ENCODE results near the gene SMPD3.

The SMPD3 gene

GRCh38 chr16:68367440-68367839 lies 80.9 kb downstream of the SMPD3 start:
- DNase-seq: no peak

- DNase-seq: no peak
Measured at GRCh38 chr16:68367030-68367429, 81.3 kb downstream of the SMPD3 start.

DNA sequence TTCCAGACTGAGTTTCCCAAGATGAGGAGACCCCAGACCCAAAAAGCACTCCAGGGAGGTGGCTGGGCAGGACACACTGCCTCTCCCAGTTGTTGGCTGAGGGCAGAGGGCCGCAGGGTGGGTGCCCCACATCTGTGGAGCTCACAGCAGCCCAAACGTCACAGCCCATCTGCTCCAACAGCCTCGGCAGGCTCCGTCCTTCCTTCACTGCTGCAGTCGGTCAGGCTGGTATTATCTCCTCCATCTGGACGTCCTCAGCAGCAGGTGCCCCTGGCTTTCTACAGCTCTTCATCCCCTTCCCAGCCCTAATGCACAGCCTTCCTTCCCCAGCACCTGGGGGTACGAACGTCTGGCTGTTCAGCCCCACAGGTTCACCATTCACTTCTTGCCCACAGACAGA lies 82.2 kb downstream of the SMPD3 start:
- DNase-seq: no peak

DNA sequence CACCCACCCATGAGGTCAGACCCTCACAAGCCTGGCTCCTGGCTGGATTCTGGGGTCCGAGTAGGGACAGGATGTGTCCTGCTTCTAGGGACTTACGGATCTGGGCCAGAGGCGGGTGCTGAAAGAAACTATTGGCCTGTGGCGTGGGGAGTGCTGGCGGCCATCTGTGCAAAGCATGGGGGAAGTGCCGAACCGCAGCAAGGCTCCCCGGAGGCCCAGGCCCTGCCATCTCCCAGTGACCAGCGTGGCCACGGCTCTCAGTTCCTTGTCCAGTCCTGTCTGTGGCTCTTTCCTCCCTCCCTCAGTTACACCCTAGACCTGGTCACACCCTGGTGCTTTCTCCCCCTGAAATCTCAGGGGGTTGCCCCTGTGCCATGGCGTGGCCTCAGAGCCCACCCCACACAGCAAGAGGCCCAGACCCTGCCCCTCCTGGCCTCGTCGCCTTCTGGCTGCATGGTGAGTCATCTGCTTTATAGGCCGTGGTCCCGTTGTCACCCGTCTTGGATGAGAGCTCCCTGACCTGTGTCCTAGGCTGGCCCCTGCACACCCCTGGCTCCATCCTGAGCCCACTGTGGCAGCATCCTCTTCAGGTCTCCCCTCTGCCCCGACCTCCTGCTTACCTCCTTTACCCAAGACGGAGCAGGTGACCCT lies 83.0 kb downstream of the SMPD3 start:
- no peak for DNase-seq

GRCh38 chr16:68364561-68364998 lies 83.7 kb downstream of the SMPD3 start:
- DNase-seq: no peak

DNA sequence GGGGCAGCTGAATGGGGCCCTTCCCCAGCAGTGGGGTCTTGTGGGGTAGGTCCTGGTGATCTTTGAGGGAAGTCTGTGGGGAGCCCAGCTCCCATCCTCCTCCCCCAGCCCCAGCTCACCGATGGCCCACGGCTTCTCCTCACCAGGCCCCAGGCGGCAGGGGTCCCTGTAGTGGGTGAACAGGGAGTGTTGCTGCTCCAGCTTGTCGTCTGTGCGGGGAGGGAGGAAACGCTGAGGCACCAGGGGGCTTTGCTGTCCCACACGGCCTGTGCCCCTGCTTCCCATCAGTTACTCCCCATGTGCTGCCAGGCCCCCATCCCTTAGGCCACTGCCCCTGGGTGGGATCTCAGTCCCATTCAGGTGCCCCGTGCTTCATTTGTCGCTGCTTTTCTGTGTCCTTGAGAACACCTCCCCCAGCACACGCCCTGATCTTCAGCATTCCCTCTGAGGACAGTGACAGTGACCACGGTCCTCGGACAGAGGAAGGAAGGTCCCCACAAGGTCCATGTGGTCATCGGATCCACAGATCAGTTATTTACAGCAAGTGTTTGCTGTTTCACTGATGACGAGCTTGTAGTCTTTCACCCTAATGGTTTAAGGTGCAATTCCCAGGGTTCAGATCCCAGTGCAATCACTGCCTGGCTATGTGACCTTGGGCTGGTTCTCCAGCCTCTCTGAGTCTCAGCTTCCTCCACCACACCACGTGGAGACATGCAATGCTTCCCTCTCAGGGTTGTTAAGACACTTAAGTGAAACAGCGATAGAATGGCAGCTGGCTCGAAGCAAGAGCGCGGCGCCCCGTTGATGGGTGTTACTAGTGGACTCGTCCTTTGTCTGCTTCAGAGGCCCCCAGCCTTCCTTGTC lies 84.4 kb downstream of the SMPD3 start:
- no peak for DNase-seq

- DNase-seq: no peak
Measured at GRCh38 chr16:68362947-68363657, 85.2 kb downstream of the SMPD3 start.

DNA sequence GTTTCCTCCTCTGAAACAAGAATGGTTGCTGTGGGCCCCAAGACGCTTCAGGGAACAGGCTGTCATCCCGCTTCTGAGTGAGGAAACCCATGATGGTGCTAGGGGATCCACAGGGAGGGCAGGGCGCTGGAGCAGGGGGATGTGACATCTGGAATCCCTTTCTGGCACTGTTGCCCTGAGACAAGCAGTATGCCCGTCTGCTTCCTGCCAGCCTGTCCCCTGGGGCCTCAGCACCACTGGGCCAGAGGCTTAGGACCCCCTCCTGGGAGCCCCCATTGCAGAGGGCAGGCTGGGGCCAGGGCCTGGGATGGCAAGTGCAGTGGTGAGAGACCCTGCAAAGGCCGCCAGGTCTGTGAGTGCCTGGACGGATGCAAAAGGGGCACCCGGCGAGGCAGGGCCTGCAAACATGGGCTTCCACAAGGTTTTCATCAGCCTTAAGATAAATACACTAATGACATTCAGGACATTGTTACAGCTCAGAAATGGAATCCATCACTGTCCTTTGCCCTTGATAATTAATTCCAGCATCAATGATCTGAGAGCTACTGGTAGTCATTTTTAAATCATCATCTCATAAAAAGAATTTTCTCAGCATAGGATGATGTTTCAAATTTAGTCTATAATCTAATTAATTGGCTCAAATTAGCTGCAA lies 85.9 kb downstream of the SMPD3 start:
- no peak for DNase-seq

GRCh38 chr16:68361485-68361884 lies 86.8 kb downstream of the SMPD3 start:
- DNase-seq: no peak

DNA sequence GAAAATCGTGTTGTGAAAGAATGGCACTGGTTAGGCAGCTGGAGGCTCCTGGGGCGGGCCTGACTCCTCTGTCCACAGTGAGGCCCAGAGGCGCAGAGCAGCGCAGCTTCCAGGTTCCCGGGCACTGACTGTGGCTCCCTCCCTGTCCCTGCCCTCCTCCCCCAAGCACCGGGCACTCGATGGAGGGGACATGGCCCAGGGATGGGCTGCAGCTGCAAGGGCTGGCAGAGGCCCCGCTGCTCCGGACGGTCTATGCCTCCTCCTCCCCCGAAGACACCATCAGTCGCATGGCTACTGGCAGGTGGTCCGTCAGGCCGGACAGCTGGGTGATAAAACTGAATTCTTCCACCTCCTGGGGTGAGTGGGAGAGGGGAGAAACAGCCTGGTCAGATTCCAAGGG lies 87.4 kb downstream of the SMPD3 start:
- DNase-seq: no peak

DNA sequence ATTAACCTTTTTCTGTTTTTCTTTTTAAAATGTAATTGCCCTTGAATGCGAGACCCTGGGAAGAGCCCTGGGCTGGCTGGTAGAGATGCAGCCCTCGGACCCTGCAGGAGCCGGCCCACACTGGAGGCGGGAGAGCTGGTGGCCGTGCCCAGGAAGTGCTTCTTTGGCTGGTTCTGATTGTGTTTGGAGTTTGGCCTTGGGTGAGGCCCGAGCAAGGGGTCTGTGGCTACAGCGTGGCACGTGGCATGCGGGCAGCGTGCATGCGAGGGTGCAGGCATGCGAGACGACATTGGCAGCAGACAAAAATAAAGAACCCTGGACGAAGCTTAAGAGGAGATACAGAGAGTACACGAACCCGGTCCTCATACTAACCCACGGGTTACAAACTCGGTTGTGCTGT lies 87.8 kb downstream of the SMPD3 start:
- DNase-seq: no peak

- DNase-seq: no peak
Measured at GRCh38 chr16:68359398-68360191, 88.7 kb downstream of the SMPD3 start.

GRCh38 chr16:68358951-68359350 lies 89.4 kb downstream of the SMPD3 start:
- DNase-seq: no peak

GRCh38 chr16:68357923-68358322 lies 90.4 kb downstream of the SMPD3 start:
- no peak for DNase-seq

DNA sequence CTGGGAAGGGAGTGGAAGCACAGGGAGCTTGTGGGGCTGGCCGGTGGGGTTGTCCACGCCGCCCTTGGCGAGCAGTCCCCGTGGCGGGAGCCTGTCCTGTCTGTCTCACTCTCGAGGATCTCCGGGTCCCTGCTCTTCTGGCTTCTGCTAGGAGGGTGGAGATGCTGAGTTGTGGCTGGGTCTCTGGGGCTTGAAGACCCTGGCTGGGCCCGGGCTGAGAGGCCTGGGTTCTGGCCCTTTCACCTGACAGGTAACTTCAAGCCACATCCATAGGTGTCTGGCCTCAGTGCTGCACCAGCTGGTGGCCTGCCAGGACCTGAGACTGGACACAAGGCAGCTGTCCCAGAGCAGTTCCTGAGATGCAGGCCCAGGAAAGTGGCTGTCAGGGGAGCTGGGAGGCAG lies 90.8 kb downstream of the SMPD3 start:
- DNase-seq: no peak

DNA sequence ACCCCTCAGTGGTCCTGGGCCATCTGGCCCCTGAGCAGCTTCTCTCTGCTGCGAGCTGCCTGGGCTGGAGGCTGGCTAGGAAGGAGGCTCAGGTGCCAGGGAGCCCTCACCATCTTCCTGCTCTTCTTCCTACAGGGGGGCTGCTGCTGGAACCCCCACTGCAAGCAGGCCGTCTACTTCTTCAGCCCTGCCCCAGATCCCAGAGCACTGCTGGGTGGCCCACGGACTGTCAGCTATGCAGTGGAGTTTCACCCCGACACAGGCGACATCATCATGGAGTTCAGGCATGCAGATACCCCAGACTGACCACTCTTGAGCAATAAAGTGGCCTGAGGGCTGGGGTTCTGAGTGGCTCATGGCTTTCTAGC lies 91.4 kb downstream of the SMPD3 start:
- DNase-seq: no peak

GRCh38 chr16:68356249-68356918 lies 91.9 kb downstream of the SMPD3 start:
- DNase-seq: no peak

GRCh38 chr16:68355447-68356248 lies 92.7 kb downstream of the SMPD3 start:
- no peak for DNase-seq

- DNase-seq: no peak
Measured at GRCh38 chr16:68354816-68355215, 93.5 kb downstream of the SMPD3 start.

DNA sequence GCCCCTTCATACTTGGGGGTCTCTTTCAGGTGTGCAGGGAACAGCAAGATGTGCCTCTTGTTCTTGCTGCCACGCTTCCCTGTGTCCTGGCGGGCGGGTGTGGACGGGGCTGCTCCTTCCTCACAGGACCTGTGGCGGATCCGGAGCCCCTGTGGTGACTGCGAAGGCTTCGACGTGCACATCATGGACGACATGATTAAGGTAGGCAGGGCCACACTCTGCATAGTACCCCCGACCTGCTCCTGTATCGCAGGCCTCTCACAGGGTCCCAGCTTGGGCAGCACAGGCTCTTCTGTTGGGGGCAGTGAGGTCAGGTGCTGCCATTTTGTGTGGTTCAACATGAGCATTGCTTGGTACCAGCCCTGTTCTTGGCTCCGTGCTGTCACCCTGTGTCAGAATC lies 94.9 kb downstream of the SMPD3 start:
- no peak for DNase-seq

GRCh38 chr16:68351991-68352431 lies 96.3 kb downstream of the SMPD3 start:
- DNase-seq: no peak
